T-helper 2 cell treated with Interferon-gamma antibody and Interleukin-4, amounts not matched to agents 5 μg/mL and 100 μg/mL, for 36 hours (primary cell): ENCODE results near the gene FHIP2A.
"Not testable (repeated sequence)": the region's sequence is repeated elsewhere in the genome, so short reads cannot be mapped to it uniquely, and the experiment has no call there.

Experiments used
- DNase-seq: peaks from one replicate; pipeline ENCODE4 v3.0.0; 2021; ENCODE audit warnings: low spot score
- H3K27ac Mint-ChIP-seq: one replicate; pipeline ENCODE4 v1.8.0; 2021; ENCODE audit warnings: mild to moderate bottlenecking, mixed read lengths
- H3K27me3 Mint-ChIP-seq: one replicate; pipeline ENCODE4 v1.8.0; 2021; ENCODE audit warnings: low read depth, mixed read lengths
- H3K36me3 Mint-ChIP-seq: one replicate; pipeline ENCODE4 v1.8.0; 2021; ENCODE audit warnings: low read depth, mixed read lengths
- H3K4me1 Mint-ChIP-seq: one replicate; pipeline ENCODE4 v1.8.0; 2021; ENCODE audit warnings: low read depth, mixed read lengths
- H3K4me3 Mint-ChIP-seq: one replicate; pipeline ENCODE4 v1.8.0; 2022; ENCODE audit warnings: mild to moderate bottlenecking, moderate library complexity, mixed read lengths
- H3K9me3 Mint-ChIP-seq: one replicate; pipeline ENCODE4 v1.8.0; 2021; ENCODE audit warnings: mixed read lengths

Gene FHIP2A

GRCh38 chr10:114821293-114821914 lies at the start of gene FHIP2A:
FHIP2A (plus strand) TSS chr10:114821780; CDS start chr10:114822079, 299 bp downstream.
- no peaks in the 10 kb centered on the region for H3K9me3 Mint-ChIP-seq
- H3K36me3 Mint-ChIP-seq, result peaks cover 21% of the 10 kb centered on the region
- H3K27me3 Mint-ChIP-seq, result peaks cover 21% of the 10 kb centered on the region
- H3K4me3 Mint-ChIP-seq, result peak within 1 kb of the TSS; percentile 84
- H3K27ac Mint-ChIP-seq, result peak within 1 kb of the TSS; percentile 87
- DNase-seq, result peak; percentile 85
- H3K4me1 Mint-ChIP-seq, result peaks cover 34% of the 10 kb centered on the region

- no peak for DNase-seq
- H3K36me3 Mint-ChIP-seq, result no peaks in the 10 kb centered on the region
- H3K9me3 Mint-ChIP-seq, result no peaks in the 10 kb centered on the region
- H3K4me3 Mint-ChIP-seq, result no peak overlapping the region
- H3K27ac Mint-ChIP-seq, result no peak overlapping the region
- H3K4me1 Mint-ChIP-seq, result peaks cover 15% of the 10 kb centered on the region
- peaks cover 54% of the 10 kb centered on the region for H3K27me3 Mint-ChIP-seq
Observed at GRCh38 chr10:114772496-114773196, 48.9 kb upstream of the FHIP2A start.

GRCh38 chr10:114773197-114773532 lies 48.4 kb upstream of the FHIP2A start:
- DNase-seq, result no peak
- peaks cover 15% of the 10 kb centered on the region for H3K4me1 Mint-ChIP-seq
- H3K9me3 Mint-ChIP-seq, result no peaks in the 10 kb centered on the region
- no peak overlapping the region for H3K4me3 Mint-ChIP-seq
- no peak overlapping the region for H3K27ac Mint-ChIP-seq
- H3K36me3 Mint-ChIP-seq, result no peaks in the 10 kb centered on the region
- peaks cover 56% of the 10 kb centered on the region for H3K27me3 Mint-ChIP-seq

GRCh38 chr10:114775082-114775481 lies 46.5 kb upstream of the FHIP2A start:
- DNase-seq, H3K4me3 Mint-ChIP-seq, H3K36me3 Mint-ChIP-seq, H3K9me3 Mint-ChIP-seq, H3K27ac Mint-ChIP-seq: not testable (repeated sequence)
- Mint-ChIP-seq H3K4me1 (peaks cover 15% of the 10 kb centered on the region), H3K27me3 (peaks cover 39% of the 10 kb centered on the region)

GRCh38 chr10:114777415-114777814 lies 44.2 kb upstream of the FHIP2A start:
- peaks cover 16% of the 10 kb centered on the region for H3K4me1 Mint-ChIP-seq
- H3K27ac Mint-ChIP-seq, result no peak overlapping the region
- DNase-seq, result no peak
- H3K4me3 Mint-ChIP-seq, result no peak overlapping the region
- H3K27me3 Mint-ChIP-seq, result peaks cover 30% of the 10 kb centered on the region
- H3K36me3 Mint-ChIP-seq, result peaks cover 8% of the 10 kb centered on the region
- H3K9me3 Mint-ChIP-seq, result no peaks in the 10 kb centered on the region

GRCh38 chr10:114779803-114780576 lies 41.6 kb upstream of the FHIP2A start:
- H3K4me1 Mint-ChIP-seq, result peaks cover 12% of the 10 kb centered on the region
- H3K36me3 Mint-ChIP-seq, result peaks cover 18% of the 10 kb centered on the region
- no peak overlapping the region for H3K27ac Mint-ChIP-seq
- H3K9me3 Mint-ChIP-seq, result no peaks in the 10 kb centered on the region
- DNase-seq, result no peak
- H3K27me3 Mint-ChIP-seq, result peaks cover 23% of the 10 kb centered on the region
- H3K4me3 Mint-ChIP-seq, result no peak overlapping the region

GRCh38 chr10:114780577-114781184 lies 40.9 kb upstream of the FHIP2A start:
- Mint-ChIP-seq H3K27me3 (peaks cover 17% of the 10 kb centered on the region), H3K4me1 (peaks cover 12% of the 10 kb centered on the region), H3K27ac (no peak overlapping the region), H3K9me3 (no peaks in the 10 kb centered on the region), H3K36me3 (peaks cover 18% of the 10 kb centered on the region), H3K4me3 (no peak overlapping the region)
- no peak for DNase-seq

- H3K4me3 Mint-ChIP-seq, result no peak overlapping the region
- H3K27me3 Mint-ChIP-seq, result peaks cover 10% of the 10 kb centered on the region
- no peak overlapping the region for H3K27ac Mint-ChIP-seq
- no peaks in the 10 kb centered on the region for H3K9me3 Mint-ChIP-seq
- H3K4me1 Mint-ChIP-seq, result peaks cover 12% of the 10 kb centered on the region
- DNase-seq, result no peak
- peaks cover 20% of the 10 kb centered on the region for H3K36me3 Mint-ChIP-seq
Observed at GRCh38 chr10:114782666-114783065, 38.9 kb upstream of the FHIP2A start.

- peaks cover 8% of the 10 kb centered on the region for H3K27me3 Mint-ChIP-seq
- H3K9me3 Mint-ChIP-seq, result no peaks in the 10 kb centered on the region
Observed at GRCh38 chr10:114783686-114784085, 37.9 kb upstream of the FHIP2A start.

GRCh38 chr10:114786492-114786891 lies 35.1 kb upstream of the FHIP2A start:
- not testable (repeated sequence) for DNase-seq, H3K4me3 Mint-ChIP-seq, H3K27ac Mint-ChIP-seq, H3K4me1 Mint-ChIP-seq, H3K9me3 Mint-ChIP-seq, H3K27me3 Mint-ChIP-seq
- peaks cover 17% of the 10 kb centered on the region for H3K36me3 Mint-ChIP-seq

More at GRCh38 chr10:114783686-114784085, 37.9 kb upstream of the FHIP2A start:
- Mint-ChIP-seq H3K27ac (no peak overlapping the region), H3K4me3 (no peak overlapping the region), H3K36me3 (peaks cover 16% of the 10 kb centered on the region), H3K4me1 (peaks cover 12% of the 10 kb centered on the region)
- DNase-seq, result no peak

- not testable (repeated sequence) for DNase-seq, H3K27ac Mint-ChIP-seq, H3K27me3 Mint-ChIP-seq, H3K9me3 Mint-ChIP-seq, H3K4me1 Mint-ChIP-seq, H3K4me3 Mint-ChIP-seq
- peaks cover 22% of the 10 kb centered on the region for H3K36me3 Mint-ChIP-seq
Observed at GRCh38 chr10:114787131-114787530, 34.4 kb upstream of the FHIP2A start.

- no peak for DNase-seq
- Mint-ChIP-seq H3K4me1 (peaks cover 7% of the 10 kb centered on the region), H3K27me3 (no peaks in the 10 kb centered on the region), H3K4me3 (no peak overlapping the region), H3K36me3 (peaks cover 35% of the 10 kb centered on the region), H3K27ac (no peak overlapping the region), H3K9me3 (peaks cover 10% of the 10 kb centered on the region)
Observed at GRCh38 chr10:114791768-114792167, 29.8 kb upstream of the FHIP2A start.

GRCh38 chr10:114795039-114795438 lies 26.5 kb upstream of the FHIP2A start:
- no peaks in the 10 kb centered on the region for H3K27me3 Mint-ChIP-seq
- peaks cover 25% of the 10 kb centered on the region for H3K9me3 Mint-ChIP-seq
- H3K4me3 Mint-ChIP-seq, result no peak overlapping the region
- H3K4me1 Mint-ChIP-seq, result peaks cover 26% of the 10 kb centered on the region
- H3K36me3 Mint-ChIP-seq, result peaks cover 56% of the 10 kb centered on the region
- no peak for DNase-seq
- H3K27ac Mint-ChIP-seq, result no peak overlapping the region

GRCh38 chr10:114800361-114800760 lies 21.2 kb upstream of the FHIP2A start:
- Mint-ChIP-seq H3K4me1 (peaks cover 39% of the 10 kb centered on the region), H3K27me3 (no peaks in the 10 kb centered on the region)
- no peak for DNase-seq

More at GRCh38 chr10:114800361-114800760, 21.2 kb upstream of the FHIP2A start:
- Mint-ChIP-seq H3K9me3 (peaks cover 22% of the 10 kb centered on the region), H3K27ac (peak overlapping the region; percentile 95), H3K36me3 (peaks cover 33% of the 10 kb centered on the region), H3K4me3 (peak overlapping the region; percentile 78)
